PC-9 (cell line): ENCODE measurements around the gene GCH1. TPM values are rescaled to one million over a fixed set of nuclear protein-coding genes. Genes with fewer than 3 reads are reported as not detected.
"Not testable (repeated sequence)": the region's sequence is repeated elsewhere in the genome, so short reads cannot be mapped to it uniquely, and the experiment has no call there.

Experiments
- BruUV-seq: library from RNA; stranded (reverse); fragments of 400-500 nt; replicated peaks from 2 replicates; lab custom pipeline; 2021; lab: Mats Ljungman, UMichigan
- CTCF ChIA-PET: fragments of 300-600 bp; sonication (Branson Sonifier 250); formaldehyde crosslinking; loops from one replicate; lab custom pipeline; 2022; ENCODE audit warnings: antibody characterized with exemption; lab: Charles Lee
- POLR2A ChIA-PET: fragments of 300-600 bp; sonication (Branson Sonifier 250); formaldehyde crosslinking; loops from one replicate; lab custom pipeline; 2022; ENCODE audit warnings: antibody characterized with exemption; ENCODE audit not compliant: unreplicated experiment; lab: Charles Lee
- DNase-seq, 2 experiments: peaks; one replicate each; pipeline versions ENCODE4 v3.0.0 to v3.0.0-alpha.2; 2015 to 2022; ENCODE audit warnings: mixed read lengths in 1 of 2
- H2AFZ ChIP-seq: fragments of 200-600 bp; sonication (generic); 2 replicates; pipeline ENCODE4 v1.8.1; 2017; ENCODE audit warnings: antibody characterized with exemption
- H3F3A ChIP-seq: fragments of 200-600 bp; sonication (generic); 2 replicates; pipeline ENCODE4 v1.8.1; 2017; ENCODE audit warnings: antibody characterized with exemption, mild to moderate bottlenecking, low read depth; ENCODE audit not compliant: insufficient read depth
- H3K27ac ChIP-seq: fragments of 200-600 bp; sonication (generic); 2 replicates; pipeline ENCODE4 v1.6.1; 2016; ENCODE audit warnings: mixed run types
- H3K27me3 ChIP-seq: fragments of 200-600 bp; sonication (generic); 2 replicates; pipeline ENCODE4 v1.6.1; 2016; ENCODE audit warnings: low read depth, mixed run types; ENCODE audit not compliant: insufficient read depth
- H3K36me3 ChIP-seq: fragments of 200-600 bp; sonication (generic); 2 replicates; pipeline ENCODE4 v1.6.1; 2016; ENCODE audit warnings: low read depth, mixed run types
- H3K4me1 ChIP-seq: fragments of 200-600 bp; sonication (generic); replicated peaks from 2 replicates; pipeline ENCODE4 v1.6.1; 2016; ENCODE audit warnings: mixed run types; ENCODE audit not compliant: insufficient read depth
- H3K4me2 ChIP-seq: fragments of 200-600 bp; sonication (generic); 2 replicates; pipeline ENCODE4 v1.6.1; 2017; ENCODE audit warnings: mixed run types
- H3K4me3 ChIP-seq: fragments of 200-600 bp; sonication (generic); 2 replicates; pipeline ENCODE4 v1.6.1; 2016; ENCODE audit warnings: mixed run types
- H3K79me2 ChIP-seq: fragments of 200-600 bp; sonication (generic); 2 replicates; pipeline ENCODE4 v1.6.1; 2017; ENCODE audit warnings: low read depth, mixed run types
- H3K9me2 ChIP-seq: fragments of 200-600 bp; sonication (generic); 2 replicates; pipeline ENCODE4 v1.8.1; 2017; ENCODE audit warnings: mild to moderate bottlenecking; ENCODE audit not compliant: insufficient read depth
- H3K9me3 ChIP-seq: fragments of 200-600 bp; sonication (generic); 2 replicates; pipeline ENCODE4 v1.8.1; 2016; ENCODE audit warnings: low read depth; ENCODE audit not compliant: insufficient read depth
- H4K20me1 ChIP-seq: fragments of 200-600 bp; sonication (generic); 2 replicates; pipeline ENCODE4 v1.8.1; 2017; ENCODE audit not compliant: insufficient read depth
- EZH2 ChIP-seq: fragments of 200-600 bp; sonication (generic); IDR thresholded peaks from 2 replicates; pipeline ENCODE4 v1.8.0; 2017; ENCODE audit warnings: antibody characterized with exemption, low read depth
- intact Hi-C: fragments of 100-400 bp; cut with micrococcal nuclease; formaldehyde crosslinking; loops from one replicate; pipeline ENCODE4 v1.10.0; 2022; ENCODE audit not compliant: unreplicated experiment
- total RNA-seq: library from RNA; stranded (reverse); gene quantifications from 2 replicates; pipeline ENCODE4 v1.2.3, GENCODE V29; 2021
- TF ChIP-seq, protein P1 (sequence below): fragments of 200-600 bp; sonication (generic); conservative IDR thresholded peaks from 2 replicates; pipeline ENCODE4 v1.6.1; 2017; ENCODE audit warnings: mixed run types, antibody characterized with exemption, mild to moderate bottlenecking, moderate library complexity

GCH1 gene
- total RNA-seq, 1 experiment from 2014 or later = 5.1 TPM

DNA sequence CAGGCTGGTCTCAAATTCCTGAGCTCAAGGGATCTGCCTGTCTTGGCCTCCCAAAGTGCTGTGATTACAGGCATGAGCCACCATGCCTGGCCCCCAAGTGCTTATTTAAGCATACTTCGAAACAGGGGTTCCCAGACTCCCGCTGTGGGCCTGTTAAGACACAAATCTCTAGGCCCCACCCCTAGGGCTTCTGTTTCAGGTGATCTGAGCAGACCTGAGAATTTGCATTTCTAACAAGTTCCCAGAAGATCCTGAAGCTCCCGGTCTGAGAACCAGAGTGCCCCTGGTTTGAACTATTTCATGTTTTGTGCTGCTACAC lies 25.0 kb downstream of the GCH1 start:
- POLR2A ChIA-PET = no interaction called here

DNA sequence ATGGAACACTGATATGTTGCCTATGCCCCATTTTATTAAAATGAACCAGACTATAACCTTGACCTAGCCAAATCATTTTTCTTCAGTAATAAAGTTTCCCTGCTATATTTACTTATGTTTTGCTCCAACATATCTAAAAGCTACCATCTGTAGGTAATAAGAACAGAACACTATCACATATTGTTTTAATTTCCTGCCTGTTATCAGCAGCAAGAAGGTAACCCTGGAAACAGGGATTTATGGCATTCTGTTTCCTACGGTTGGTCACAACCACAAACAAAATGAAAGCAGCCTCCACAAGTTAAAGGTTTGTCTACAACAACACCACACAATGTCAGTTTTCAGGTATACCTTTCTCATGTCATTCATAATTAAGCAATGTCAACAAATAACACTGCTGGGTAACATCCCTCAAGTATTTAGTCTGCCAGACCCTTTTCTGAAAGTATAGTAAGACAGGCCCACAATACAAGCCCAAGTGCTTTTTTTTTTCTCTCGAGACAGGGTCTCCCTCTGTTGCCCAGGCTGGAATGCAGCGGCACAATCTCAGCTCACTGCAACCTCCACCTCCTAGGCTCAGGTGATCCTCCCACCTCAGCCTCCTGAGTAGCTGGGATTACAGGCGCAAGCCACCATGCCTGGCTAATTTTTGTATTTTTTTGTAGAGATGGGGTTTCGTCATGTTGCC lies 25.5 kb downstream of the GCH1 start:
- no peak for DNase-seq
- TF ChIP-seq EZH2 = no peak
- TF ChIP-seq, protein P1, sequence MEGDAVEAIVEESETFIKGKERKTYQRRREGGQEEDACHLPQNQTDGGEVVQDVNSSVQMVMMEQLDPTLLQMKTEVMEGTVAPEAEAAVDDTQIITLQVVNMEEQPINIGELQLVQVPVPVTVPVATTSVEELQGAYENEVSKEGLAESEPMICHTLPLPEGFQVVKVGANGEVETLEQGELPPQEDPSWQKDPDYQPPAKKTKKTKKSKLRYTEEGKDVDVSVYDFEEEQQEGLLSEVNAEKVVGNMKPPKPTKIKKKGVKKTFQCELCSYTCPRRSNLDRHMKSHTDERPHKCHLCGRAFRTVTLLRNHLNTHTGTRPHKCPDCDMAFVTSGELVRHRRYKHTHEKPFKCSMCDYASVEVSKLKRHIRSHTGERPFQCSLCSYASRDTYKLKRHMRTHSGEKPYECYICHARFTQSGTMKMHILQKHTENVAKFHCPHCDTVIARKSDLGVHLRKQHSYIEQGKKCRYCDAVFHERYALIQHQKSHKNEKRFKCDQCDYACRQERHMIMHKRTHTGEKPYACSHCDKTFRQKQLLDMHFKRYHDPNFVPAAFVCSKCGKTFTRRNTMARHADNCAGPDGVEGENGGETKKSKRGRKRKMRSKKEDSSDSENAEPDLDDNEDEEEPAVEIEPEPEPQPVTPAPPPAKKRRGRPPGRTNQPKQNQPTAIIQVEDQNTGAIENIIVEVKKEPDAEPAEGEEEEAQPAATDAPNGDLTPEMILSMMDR = no peak
- H3K79me2 ChIP-seq = no peaks in the 10 kb centered on the region
- intact Hi-C loops = no loop called here
- H3K4me1 ChIP-seq = no peaks in the 10 kb centered on the region
- BruUV-seq = no TSS peak
- no peaks in the 10 kb centered on the region for H3K36me3 ChIP-seq
- no peaks in the 10 kb centered on the region for H3K27me3 ChIP-seq
- no peak overlapping the region for H2AFZ ChIP-seq
- no peak overlapping the region for H3K4me3 ChIP-seq
- POLR2A ChIA-PET = no interaction called here
- H3K27ac ChIP-seq = no peak overlapping the region
- no peaks in the 10 kb centered on the region for H3K9me2 ChIP-seq
- H3K9me3 ChIP-seq = no peaks in the 10 kb centered on the region
- no peaks in the 10 kb centered on the region for H4K20me1 ChIP-seq
- CTCF ChIA-PET = no interaction called here
- no peaks in the 10 kb centered on the region for H3F3A ChIP-seq
- no peak overlapping the region for H3K4me2 ChIP-seq

More for the DNA sequence above, 25.0 kb downstream of the GCH1 start:
- Histone ChIP-seq H4K20me1 (no peaks in the 10 kb centered on the region), H3K4me2 (no peak overlapping the region), H3K27me3 (no peaks in the 10 kb centered on the region), H3K79me2 (no peaks in the 10 kb centered on the region), H3K4me3 (no peak overlapping the region), H3K36me3 (no peaks in the 10 kb centered on the region), H3K4me1 (no peaks in the 10 kb centered on the region), H3K27ac (no peak overlapping the region), H3F3A (no peaks in the 10 kb centered on the region), H3K9me3 (no peaks in the 10 kb centered on the region), H2AFZ (no peak overlapping the region), H3K9me2 (no peaks in the 10 kb centered on the region)
- no peak for TF ChIP-seq EZH2
- TF ChIP-seq, protein P1 = no peak
- CTCF ChIA-PET = no interaction called here
- BruUV-seq = no TSS peak
- DNase-seq = no peak
- intact Hi-C loops = no loop called here

DNA sequence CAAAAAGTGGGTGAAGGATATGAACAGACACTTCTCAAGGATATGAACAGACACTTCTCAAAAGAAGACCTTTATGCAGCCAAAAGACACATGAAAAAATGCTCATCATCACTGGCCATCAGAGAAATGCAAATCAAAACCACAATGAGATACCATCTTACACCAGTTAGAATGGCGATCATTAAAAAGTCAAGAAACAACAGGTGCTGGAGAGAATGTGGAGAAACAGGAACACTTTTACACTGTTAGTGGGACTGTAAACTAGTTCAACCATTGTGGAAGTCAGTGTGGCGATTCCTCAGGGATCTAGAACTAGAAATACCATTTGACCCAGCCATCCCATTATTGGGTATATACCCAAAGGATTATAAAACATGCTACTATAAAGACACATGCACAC lies 27.0 kb downstream of the GCH1 start:
- DNase-seq, H2AFZ ChIP-seq, H3K9me2 ChIP-seq, H3K79me2 ChIP-seq, H3K4me1 ChIP-seq, H3K27ac ChIP-seq, H3K27me3 ChIP-seq, BruUV-seq, intact Hi-C loops, H3K4me2 ChIP-seq, POLR2A ChIA-PET, H3K9me3 ChIP-seq, H4K20me1 ChIP-seq, H3K36me3 ChIP-seq, H3F3A ChIP-seq, H3K4me3 ChIP-seq, CTCF ChIA-PET: not testable (repeated sequence)

DNA sequence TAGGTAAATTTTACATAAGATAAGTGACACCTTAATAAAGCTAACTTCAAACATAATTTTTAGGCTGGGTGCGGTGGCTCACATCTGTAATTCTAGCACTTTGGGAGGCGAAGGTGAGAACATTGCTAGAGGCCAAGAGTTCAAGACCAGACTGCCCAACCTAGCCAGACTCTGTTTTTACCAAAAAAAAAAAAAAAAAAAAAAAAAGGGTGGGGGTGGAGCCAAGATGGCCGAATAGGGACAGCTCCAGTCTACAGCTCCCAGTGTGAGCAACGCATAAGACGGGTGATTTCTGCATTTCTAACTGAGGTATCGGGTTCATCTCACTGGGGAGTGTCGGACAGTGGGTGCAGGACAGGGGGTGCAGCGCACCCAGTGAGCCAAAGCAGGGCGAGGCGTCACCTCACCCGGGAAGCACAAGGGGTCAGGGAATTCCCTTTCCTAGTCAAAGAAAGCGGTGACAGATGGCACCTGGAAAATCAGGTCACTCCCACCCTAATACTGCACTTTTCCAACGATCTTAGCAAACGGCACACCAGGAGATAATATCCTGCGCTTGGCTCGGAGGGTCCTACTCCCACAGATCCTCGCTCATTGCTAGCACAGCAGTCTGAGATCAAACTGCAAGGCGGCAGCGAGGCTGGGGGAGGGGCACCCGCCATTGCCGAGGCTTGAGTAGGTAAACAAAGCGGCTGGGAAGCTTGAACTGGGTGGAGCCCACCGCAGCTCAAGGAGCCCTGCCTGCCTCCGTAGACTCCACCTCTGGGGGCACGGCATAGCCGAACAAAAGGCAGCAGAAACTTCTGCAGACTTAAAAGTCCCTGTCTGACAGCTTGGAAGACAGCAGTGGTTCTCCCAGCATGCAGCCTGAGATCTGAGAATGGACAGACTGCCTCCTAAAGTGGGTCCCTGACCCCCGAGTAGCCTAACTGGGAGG lies 32.2 kb downstream of the GCH1 start:
- H3K9me2 ChIP-seq, H4K20me1 ChIP-seq, POLR2A ChIA-PET, H3K36me3 ChIP-seq, BruUV-seq, H3K27me3 ChIP-seq, H3K27ac ChIP-seq, intact Hi-C loops, H3K79me2 ChIP-seq, H3F3A ChIP-seq, H3K4me1 ChIP-seq, H3K9me3 ChIP-seq: not testable (repeated sequence)
- Histone ChIP-seq H3K4me2 (peak overlapping the region; percentile 83), H2AFZ (peak overlapping the region; percentile 98), H3K4me3 (peak overlapping the region; percentile 92)
- peak; percentile 43 to 60 for DNase-seq
- CTCF ChIA-PET = interaction anchor here (0.6 kb wide), 1 partner anchor 1254 kb away, joined by 5 read pairs; no protein-coding TSS in a partner anchor
